VCaP (cell line): Measurements from ENCODE around the gene TTC34.
"Not testable (repeated sequence)": the region's sequence is repeated elsewhere in the genome, so short reads cannot be mapped to it uniquely, and the experiment has no call there.

Source experiments
- H3K27ac ChIP-seq: fragments of 450-650 bp; 2 replicates; pipeline ENCODE4 v1.5.1; 2017
- TF ChIP-seq, protein P1 (sequence below): fragments of 450-650 bp; conservative IDR thresholded peaks from 2 replicates; pipeline ENCODE4 v1.5.1; 2017; ENCODE audit warnings: mild to moderate bottlenecking, moderate library complexity

The TTC34 gene

DNA sequence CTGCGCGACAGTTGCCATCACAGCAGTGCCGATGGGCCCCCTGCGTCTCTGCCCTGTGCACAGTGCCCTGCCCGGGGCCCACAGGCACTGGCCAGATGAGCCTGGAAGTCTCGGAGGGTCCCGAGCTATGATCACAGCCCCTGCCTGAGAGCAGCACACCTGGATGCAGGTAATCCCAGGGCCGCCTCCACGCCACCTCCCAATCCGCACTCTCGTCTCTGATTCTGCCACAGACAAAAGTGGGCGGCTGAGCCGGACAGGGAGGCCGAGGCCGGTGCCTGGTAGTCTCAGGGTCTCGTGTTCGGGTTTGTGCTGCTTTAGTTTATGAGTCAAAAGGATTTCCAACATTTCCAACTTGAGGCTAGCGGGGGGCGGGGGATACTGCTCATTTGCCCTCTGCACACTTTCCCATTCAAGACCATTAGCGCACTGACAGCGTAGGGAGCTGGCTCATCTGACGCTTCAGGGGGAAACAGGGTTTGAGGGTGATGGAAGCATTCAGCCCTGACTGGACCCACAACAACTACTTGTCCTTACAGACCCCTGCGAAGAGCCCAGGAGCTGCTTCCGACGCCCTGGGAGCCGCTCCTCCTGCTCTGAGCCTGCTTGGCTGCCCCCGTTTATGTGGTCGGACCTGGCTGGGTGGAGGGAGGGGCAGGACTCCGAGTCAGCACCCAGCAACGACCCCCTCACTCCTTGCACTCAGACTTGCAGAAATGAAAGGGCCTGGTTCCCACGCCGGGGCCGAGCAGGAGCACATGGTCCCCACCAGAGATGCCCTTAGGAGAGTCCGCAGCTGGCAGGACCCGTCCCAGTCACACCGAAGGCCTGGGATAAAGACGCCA lies 1.8 kb upstream of the TTC34 start:
- H3K27ac ChIP-seq = no peak overlapping the region
- TF ChIP-seq, protein P1, sequence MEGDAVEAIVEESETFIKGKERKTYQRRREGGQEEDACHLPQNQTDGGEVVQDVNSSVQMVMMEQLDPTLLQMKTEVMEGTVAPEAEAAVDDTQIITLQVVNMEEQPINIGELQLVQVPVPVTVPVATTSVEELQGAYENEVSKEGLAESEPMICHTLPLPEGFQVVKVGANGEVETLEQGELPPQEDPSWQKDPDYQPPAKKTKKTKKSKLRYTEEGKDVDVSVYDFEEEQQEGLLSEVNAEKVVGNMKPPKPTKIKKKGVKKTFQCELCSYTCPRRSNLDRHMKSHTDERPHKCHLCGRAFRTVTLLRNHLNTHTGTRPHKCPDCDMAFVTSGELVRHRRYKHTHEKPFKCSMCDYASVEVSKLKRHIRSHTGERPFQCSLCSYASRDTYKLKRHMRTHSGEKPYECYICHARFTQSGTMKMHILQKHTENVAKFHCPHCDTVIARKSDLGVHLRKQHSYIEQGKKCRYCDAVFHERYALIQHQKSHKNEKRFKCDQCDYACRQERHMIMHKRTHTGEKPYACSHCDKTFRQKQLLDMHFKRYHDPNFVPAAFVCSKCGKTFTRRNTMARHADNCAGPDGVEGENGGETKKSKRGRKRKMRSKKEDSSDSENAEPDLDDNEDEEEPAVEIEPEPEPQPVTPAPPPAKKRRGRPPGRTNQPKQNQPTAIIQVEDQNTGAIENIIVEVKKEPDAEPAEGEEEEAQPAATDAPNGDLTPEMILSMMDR = no peak

GRCh38 chr1:2802421-2802961 lies 998 bp upstream of the TTC34 start:
- TF ChIP-seq, protein P1 = no peak

DNA sequence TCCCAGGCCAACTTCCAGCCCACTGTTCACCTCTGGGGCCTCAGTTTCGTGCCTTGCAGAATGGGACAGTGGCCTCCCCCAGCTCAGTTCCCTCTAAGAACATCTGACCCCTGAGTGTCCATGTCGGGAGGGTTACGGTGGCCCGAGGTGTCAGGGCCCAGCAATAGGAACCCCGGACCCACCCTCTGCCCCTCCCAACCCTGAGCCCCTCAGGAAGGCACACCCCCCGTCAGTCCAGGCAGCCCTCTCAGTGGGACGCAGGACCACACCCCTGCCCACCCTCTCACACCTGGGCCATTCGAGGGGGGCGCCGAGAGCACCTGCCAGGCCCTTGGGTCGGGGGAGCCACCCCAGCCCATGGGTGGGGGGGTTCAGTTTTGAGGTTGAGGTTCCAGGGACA lies 447 bp downstream of the TTC34 start:
- no peak overlapping the region for H3K27ac ChIP-seq
- TF ChIP-seq, protein P1 = no peak

More at GRCh38 chr1:2802421-2802961, 998 bp upstream of the TTC34 start:
- no peak overlapping the region for H3K27ac ChIP-seq

DNA sequence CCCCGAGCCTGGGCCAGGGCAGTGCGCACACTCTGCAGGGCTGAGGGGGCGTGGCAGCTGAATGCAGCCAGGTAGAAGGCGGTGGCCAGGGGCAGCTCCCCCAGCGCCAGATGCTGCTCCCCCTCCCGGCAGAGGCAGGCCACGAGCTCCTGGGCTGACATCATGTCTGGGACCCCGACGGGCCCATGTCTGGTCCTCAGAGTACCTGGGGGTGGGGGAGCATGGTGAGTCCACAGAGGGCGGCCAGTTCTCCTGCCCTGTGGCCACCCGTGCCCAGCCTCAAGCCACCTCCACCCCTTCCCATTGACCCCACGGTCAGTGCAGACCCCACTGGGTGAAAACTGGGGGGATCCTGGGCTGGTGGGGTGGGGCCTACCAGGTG lies 838 bp downstream of the TTC34 start:
- H3K27ac ChIP-seq = no peak overlapping the region
- TF ChIP-seq, protein P1 = no peak

- TF ChIP-seq, protein P1 = no peak
- H3K27ac ChIP-seq = no peak overlapping the region
These were observed 1.5 kb downstream of the TTC34 start for GRCh38 chr1:2799811-2800663.

DNA sequence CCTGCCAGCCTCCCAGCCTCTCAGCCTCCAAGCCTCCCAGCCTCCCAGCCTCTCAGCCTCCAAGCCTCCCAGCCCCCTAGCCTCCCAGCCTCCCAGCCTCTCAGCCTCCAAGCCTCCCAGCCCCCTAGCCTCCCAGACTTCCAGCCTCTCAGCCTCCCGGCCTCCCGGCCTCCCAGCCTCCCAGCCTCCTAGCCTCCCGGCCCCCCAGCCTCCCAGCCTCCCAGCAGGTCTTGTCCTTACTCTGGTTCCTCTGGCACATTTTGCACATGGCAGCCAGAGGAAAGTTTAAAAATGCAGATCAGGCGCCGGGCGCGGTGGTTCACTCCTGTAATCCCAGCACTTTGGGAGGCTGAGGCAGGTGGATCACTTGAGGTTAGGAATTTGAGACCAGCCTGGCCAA lies 2.5 kb downstream of the TTC34 start:
- H3K27ac ChIP-seq = not testable (repeated sequence)

DNA sequence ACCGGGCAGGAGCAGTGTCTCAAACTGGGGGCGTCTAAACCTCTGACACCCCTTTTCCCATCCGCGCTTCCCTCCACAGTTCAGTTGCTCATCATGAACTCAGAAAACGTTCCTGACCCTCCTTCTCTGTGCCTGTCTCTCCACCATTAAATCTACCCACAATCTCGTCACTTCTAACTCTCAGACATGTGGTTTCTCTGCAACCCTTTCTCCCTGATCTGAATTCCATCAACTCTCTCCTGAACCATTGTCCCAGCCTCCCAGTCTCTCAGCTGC lies 3.8 kb downstream of the TTC34 start:
- H3K27ac ChIP-seq = no peak overlapping the region
- TF ChIP-seq, protein P1 = no peak
